MM.1S (cell line): ENCODE results near the gene DDHD1.

Experiments used
- DNase-seq: peaks from one replicate; pipeline ENCODE4 v3.0.0-alpha.2; 2015
- H2AFZ ChIP-seq: fragments of 300-600 bp; sonication (generic); 2 replicates; pipeline ENCODE4 v1.6.0; 2016; ENCODE audit warnings: antibody characterized with exemption, low read length
- H3F3A ChIP-seq: fragments of 300-600 bp; sonication (generic); 2 replicates; pipeline ENCODE4 v1.6.1; 2016; ENCODE audit warnings: mild to moderate bottlenecking, antibody characterized with exemption, low read length, moderate library complexity, mixed read lengths; ENCODE audit not compliant: insufficient read depth
- H3K27ac ChIP-seq: fragments of 300-600 bp; sonication (generic); 2 replicates; pipeline ENCODE4 v1.5.1; 2016; ENCODE audit warnings: mild to moderate bottlenecking, low read length
- H3K27me3 ChIP-seq: fragments of 300-600 bp; sonication (generic); replicated peaks from 2 replicates; pipeline ENCODE4 v1.6.0; 2016; ENCODE audit warnings: low read length; ENCODE audit not compliant: insufficient read depth
- H3K36me3 ChIP-seq: fragments of 300-600 bp; sonication (generic); replicated peaks from 2 replicates; pipeline ENCODE4 v1.6.1; 2016; ENCODE audit warnings: mild to moderate bottlenecking, low read length, mixed read lengths; ENCODE audit not compliant: insufficient read depth
- H3K4me1 ChIP-seq: fragments of 300-600 bp; sonication (generic); 2 replicates; pipeline ENCODE4 v1.6.1; 2016; ENCODE audit warnings: low read length, mixed read lengths
- H3K4me2 ChIP-seq: fragments of 300-600 bp; sonication (generic); 2 replicates; pipeline ENCODE4 v1.6.0; 2016; ENCODE audit warnings: low read depth, low read length
- H3K4me3 ChIP-seq: fragments of 300-600 bp; sonication (generic); 2 replicates; pipeline ENCODE4 v1.5.1; 2016; ENCODE audit warnings: low read length, mixed read lengths
- H3K79me2 ChIP-seq: fragments of 300-600 bp; sonication (generic); 2 replicates; pipeline ENCODE4 v1.6.1; 2016; ENCODE audit warnings: mixed run types, low read length, mixed read lengths
- H3K9ac ChIP-seq: fragments of 300-600 bp; sonication (generic); 2 replicates; pipeline ENCODE4 v1.6.1; 2016; ENCODE audit warnings: low read length, mixed read lengths
- H3K9me2 ChIP-seq: fragments of 300-600 bp; sonication (generic); replicated peaks from 2 replicates; pipeline ENCODE4 v1.6.1; 2016; ENCODE audit warnings: mild to moderate bottlenecking, low read length, mixed read lengths; ENCODE audit not compliant: insufficient read depth
- H3K9me3 ChIP-seq: fragments of 300-600 bp; sonication (generic); replicated peaks from 2 replicates; pipeline ENCODE4 v1.6.1; 2016; ENCODE audit warnings: mild to moderate bottlenecking, low read length, mixed read lengths; ENCODE audit not compliant: insufficient read depth
- H4K20me1 ChIP-seq: fragments of 300-600 bp; sonication (generic); 2 replicates; pipeline ENCODE4 v1.6.1; 2016; ENCODE audit warnings: mild to moderate bottlenecking, low read length, moderate library complexity, mixed read lengths; ENCODE audit not compliant: insufficient read depth
- CTCF ChIP-seq: fragments of 300-600 bp; sonication (generic); IDR thresholded peaks from 2 replicates; pipeline ENCODE4 v1.5.1; 2016; ENCODE audit warnings: antibody characterized with exemption, low read length, mixed read lengths
- EZH2 ChIP-seq: fragments of 300-600 bp; sonication (generic); optimal IDR thresholded peaks from 2 replicates; pipeline ENCODE3; 2017; ENCODE audit warnings: low read depth, mild to moderate bottlenecking, antibody characterized with exemption, low read length, mixed read lengths
- EZH2phosphoT487 ChIP-seq: fragments of 300-600 bp; sonication (generic); IDR thresholded peaks from 2 replicates; pipeline ENCODE4 v1.6.1; 2018; ENCODE audit warnings: antibody characterized with exemption, low read length

The DDHD1 gene

DNA sequence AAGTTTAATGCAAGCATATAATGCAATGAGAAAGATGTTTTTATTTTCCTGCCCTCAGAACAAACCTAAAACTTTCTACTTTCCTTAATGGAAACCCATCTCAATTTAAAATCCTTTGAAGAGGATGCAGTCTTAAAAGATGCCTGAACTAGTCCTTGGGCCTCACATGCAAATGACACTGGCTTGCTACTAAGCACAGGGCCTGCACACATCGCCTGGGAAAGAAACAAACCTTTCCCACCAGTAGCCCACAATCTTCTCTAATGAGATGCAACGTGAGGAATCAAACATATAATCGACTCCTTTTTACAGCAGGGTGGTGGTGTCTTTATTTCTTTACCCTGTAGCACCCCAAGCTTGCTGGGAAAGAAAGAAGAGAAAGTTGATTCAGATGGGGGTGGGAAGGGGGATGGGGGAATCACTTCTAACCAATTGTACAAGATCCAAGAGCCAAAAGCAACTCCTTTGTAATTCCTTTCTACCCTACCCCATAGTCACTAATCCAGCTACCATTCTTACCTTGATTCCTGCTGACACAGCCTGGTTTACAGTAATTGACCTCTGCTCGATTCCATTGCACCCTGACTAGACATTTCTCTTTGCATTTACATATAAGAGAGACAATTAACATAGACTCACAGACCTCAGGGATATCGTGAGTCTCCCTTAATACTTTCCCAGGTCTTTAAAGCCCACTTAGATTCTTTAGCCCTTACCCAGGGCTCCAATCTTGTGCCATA is 132.8 kb downstream of the DDHD1 start:
- Histone ChIP-seq H3K9me2 (no peaks in the 10 kb centered on the region), H3K27ac (no peak overlapping the region), H3F3A (no peaks in the 10 kb centered on the region), H4K20me1 (no peaks in the 10 kb centered on the region), H2AFZ (no peak overlapping the region), H3K4me3 (no peak overlapping the region), H3K79me2 (no peaks in the 10 kb centered on the region), H3K27me3 (no peaks in the 10 kb centered on the region), H3K9ac (no peak overlapping the region), H3K9me3 (no peaks in the 10 kb centered on the region), H3K4me1 (no peaks in the 10 kb centered on the region), H3K4me2 (no peak overlapping the region), H3K36me3 (no peaks in the 10 kb centered on the region)
- no peak for TF ChIP-seq CTCF
- no peak for TF ChIP-seq EZH2
- TF ChIP-seq EZH2phosphoT487: no peak
- no peak for DNase-seq

GRCh38 chr14:53019406-53019805 is 133.7 kb downstream of the DDHD1 start:
- H3K4me1 ChIP-seq: no peaks in the 10 kb centered on the region
- no peak for TF ChIP-seq CTCF
- TF ChIP-seq EZH2phosphoT487: no peak
- no peak for TF ChIP-seq EZH2
- no peak overlapping the region for H3K27ac ChIP-seq
- H3K9ac ChIP-seq: no peak overlapping the region
- no peak overlapping the region for H3K4me3 ChIP-seq
- H3F3A ChIP-seq: no peaks in the 10 kb centered on the region
- H3K36me3 ChIP-seq: no peaks in the 10 kb centered on the region
- no peaks in the 10 kb centered on the region for H3K9me2 ChIP-seq
- H3K79me2 ChIP-seq: no peaks in the 10 kb centered on the region
- no peak for DNase-seq
- no peaks in the 10 kb centered on the region for H4K20me1 ChIP-seq
- H3K4me2 ChIP-seq: no peak overlapping the region
- H3K27me3 ChIP-seq: no peaks in the 10 kb centered on the region
- no peaks in the 10 kb centered on the region for H3K9me3 ChIP-seq
- H2AFZ ChIP-seq: no peak overlapping the region

DNA sequence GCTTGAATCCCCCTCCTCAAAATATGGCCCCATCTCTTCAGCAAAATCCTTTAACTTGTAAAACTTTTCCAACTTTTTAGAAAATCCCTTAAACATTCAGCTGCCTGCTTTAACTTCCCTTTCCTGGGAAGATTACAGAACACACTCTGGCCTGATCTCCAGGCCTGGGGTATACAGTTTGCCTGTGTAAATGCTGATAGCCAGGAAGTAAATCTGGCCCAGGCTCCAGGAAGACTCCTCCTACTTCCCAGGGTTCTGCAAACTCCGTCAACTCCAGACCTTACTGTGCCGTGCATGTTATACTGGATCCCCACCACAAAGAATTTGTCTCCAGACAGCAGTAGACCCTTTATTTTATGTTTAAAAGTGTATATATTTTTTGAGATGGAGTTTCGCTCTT is 135.3 kb downstream of the DDHD1 start:
- Histone ChIP-seq H3K4me1 (no peaks in the 10 kb centered on the region), H3K36me3 (no peaks in the 10 kb centered on the region), H3K4me2 (no peak overlapping the region), H3K27ac (no peak overlapping the region), H3K27me3 (no peaks in the 10 kb centered on the region), H2AFZ (no peak overlapping the region), H4K20me1 (no peaks in the 10 kb centered on the region), H3K9me2 (no peaks in the 10 kb centered on the region), H3K9ac (no peak overlapping the region), H3K79me2 (no peaks in the 10 kb centered on the region), H3K4me3 (no peak overlapping the region), H3K9me3 (no peaks in the 10 kb centered on the region), H3F3A (no peaks in the 10 kb centered on the region)
- no peak for TF ChIP-seq EZH2phosphoT487
- DNase-seq: no peak

- H4K20me1 ChIP-seq: no peaks in the 10 kb centered on the region
- no peaks in the 10 kb centered on the region for H3K9me3 ChIP-seq
- H3K4me1 ChIP-seq: no peaks in the 10 kb centered on the region
- H3K9ac ChIP-seq: no peak overlapping the region
- H3K36me3 ChIP-seq: no peaks in the 10 kb centered on the region
- TF ChIP-seq CTCF: no peak
- TF ChIP-seq EZH2phosphoT487: no peak
- no peak for TF ChIP-seq EZH2
- no peak overlapping the region for H3K4me2 ChIP-seq
- H3F3A ChIP-seq: no peaks in the 10 kb centered on the region
- no peak overlapping the region for H2AFZ ChIP-seq
- DNase-seq: no peak
- H3K27me3 ChIP-seq: no peaks in the 10 kb centered on the region
- no peaks in the 10 kb centered on the region for H3K79me2 ChIP-seq
- no peaks in the 10 kb centered on the region for H3K9me2 ChIP-seq
- no peak overlapping the region for H3K27ac ChIP-seq
- H3K4me3 ChIP-seq: no peak overlapping the region
Measured at GRCh38 chr14:53016919-53017318, 136.2 kb downstream of the DDHD1 start.
